Ishikawa (cell line): ENCODE measurements around the gene CCP110.

Source experiments
- REST ChIP-seq: IDR thresholded peaks from 2 replicates; pipeline ENCODE4 v1.6.1; 2012; ENCODE audit warnings: low read depth, mild to moderate bottlenecking
- TAF1 ChIP-seq: IDR thresholded peaks from 2 replicates; pipeline ENCODE4 v1.6.1; 2012; ENCODE audit warnings: low read depth, mild to moderate bottlenecking
- TEAD4 ChIP-seq: IDR thresholded peaks from 2 replicates; pipeline ENCODE4 v1.6.1; 2012
- YY1 ChIP-seq: IDR thresholded peaks from 2 replicates; pipeline ENCODE4 v1.6.1; 2012; ENCODE audit warnings: low read depth

- TF ChIP-seq YY1 = no peak
- no peak for TF ChIP-seq TAF1
- no peak for TF ChIP-seq REST
- no peak for TF ChIP-seq TEAD4
Observed at GRCh38 chr16:19484096-19484495, 39.6 kb upstream of the CCP110 start.
